ENCODE measurements around the gene TMIGD3. TPM values are rescaled to one million over a fixed set of nuclear protein-coding genes. Genes with fewer than 3 reads are reported as not detected.

The TMIGD3 gene
- total RNA-seq, result not detected

GRCh38 chr1:111503585-111504060 is at the start of gene TMIGD3, which contains the start of gene ADORA3:
Gene TMIGD3, minus strand, starts transcription at chr1:111503633. Its CDS starts 279 bp downstream, at chr1:111503354.
Gene ADORA3, minus strand, starts transcription at chr1:111503633. Its CDS starts 279 bp downstream, at chr1:111503354.

DNA sequence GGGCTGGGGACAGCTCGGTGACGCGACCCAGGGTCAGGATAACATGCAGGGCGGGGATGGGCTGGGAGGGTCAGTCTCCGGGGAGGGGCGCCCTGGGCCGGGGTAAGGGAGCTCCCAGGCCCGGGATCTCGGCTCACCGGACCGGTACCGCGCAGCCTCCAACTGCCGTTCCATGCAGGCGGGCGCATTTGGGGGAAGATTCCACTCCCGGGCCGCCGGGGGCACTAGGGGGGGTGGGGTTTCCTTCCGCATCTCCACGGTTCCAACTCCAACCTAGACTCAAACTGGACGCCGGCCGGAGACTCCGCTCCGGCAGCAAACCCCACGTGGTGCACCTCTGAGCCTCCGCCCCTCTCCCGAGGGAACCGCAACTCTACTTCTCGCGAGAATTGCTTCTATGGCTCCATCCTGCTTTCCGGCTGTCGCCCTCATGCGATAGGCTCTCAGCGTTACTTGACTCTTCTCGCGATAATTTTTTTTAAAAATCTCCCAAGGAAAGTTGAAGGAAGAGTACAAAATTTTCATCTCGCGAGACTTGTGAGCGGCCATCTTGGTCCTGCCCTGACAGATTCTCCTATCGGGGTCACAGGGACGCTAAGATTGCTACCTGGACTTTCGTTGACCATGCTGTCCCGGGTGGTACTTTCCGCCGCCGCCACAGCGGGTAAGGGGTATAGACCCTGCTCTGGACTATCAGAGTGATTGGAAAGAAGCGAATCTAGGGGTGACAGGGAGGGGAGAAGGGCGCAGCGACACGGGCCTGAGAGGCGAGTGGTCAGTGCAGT is 54.3 kb downstream of the TMIGD3 start, which contains the start of the genes ATP5PB and WDR77:
Gene ATP5PB, plus strand, starts transcription at position 547 of the 785 bp plus-strand sequence. Its CDS starts 78 bp downstream, at position 625.
Gene WDR77, minus strand, starts transcription at position 339 of the 785 bp plus-strand sequence. Its CDS starts 87 bp downstream, at position 252.

Other genes with a start within 250 kb of the TMIGD3 start
- not detected for gene CHIA, start 212.8 kb downstream of the TMIGD3 start, total RNA-seq
- 1 to 10 TPM in 1 of 2 experiments, under 1 TPM in 1; 0.91 to 1.1 TPM for gene OVGP1, start 75.9 kb downstream of the TMIGD3 start, total RNA-seq
- gene WDR77, start 54.4 kb downstream of the TMIGD3 start, total RNA-seq, result 10 to 100 TPM; 48.2 to 49.9 TPM
- 100 to 1,000 TPM; 321 to 333 TPM for gene ATP5PB, start 54.2 kb downstream of the TMIGD3 start, total RNA-seq
- gene C1orf162, start 29.6 kb downstream of the TMIGD3 start, total RNA-seq, result 10 to 100 TPM; 59.0 to 60.5 TPM
- gene ADORA3, start within 50 bp of the TMIGD3 start, total RNA-seq, result under 1 TPM in 1 of 2 experiments, not detected in 1; 0.10 TPM
- 100 to 1,000 TPM; 112 to 113 TPM for gene RAP1A, start 116.2 kb upstream of the TMIGD3 start, total RNA-seq
- gene INKA2, start 235.8 kb upstream of the TMIGD3 start, total RNA-seq, result 1 to 10 TPM; 2.2 to 2.6 TPM